HG02870 (cell line): ENCODE results near the gene KRT27.
"Not testable (repeated sequence)": the region's sequence is repeated elsewhere in the genome, so short reads cannot be mapped to it uniquely, and the experiment has no call there.

Source experiments
- ATAC-seq: cut with Tn5 transposase; IDR thresholded peaks from one replicate; pipeline ENCODE4 v1.9.1; 2021; ENCODE audit warnings: mild to moderate bottlenecking, moderate library complexity; ENCODE audit not compliant: unreplicated experiment

Gene KRT27

GRCh38 chr17:40760105-40761016, 22.0 kb downstream of the KRT27 start:
- ATAC-seq = no peak

DNA sequence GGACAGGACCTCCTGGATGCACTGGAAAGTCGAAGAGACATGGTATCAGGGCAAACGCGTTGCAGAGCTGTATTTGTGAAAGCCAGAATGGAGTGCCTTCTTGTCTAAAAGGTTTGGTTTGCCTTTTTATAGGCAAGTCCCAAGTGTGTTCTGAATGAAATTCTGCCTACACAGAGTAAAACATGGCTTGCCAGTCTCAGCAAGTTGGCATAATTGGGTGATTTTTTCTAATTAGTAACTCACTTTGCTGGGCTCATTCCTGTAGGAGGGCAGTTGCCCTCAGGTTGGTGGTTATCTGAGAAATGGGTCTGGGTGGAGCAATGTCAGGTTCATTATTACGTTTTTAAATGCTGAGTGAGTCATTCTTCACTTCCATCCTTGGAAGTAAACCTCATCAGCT, 27.1 kb downstream of the KRT27 start, which contains the start of gene KRT25:
KRT25 (minus strand) TSS at position 101 of the 400 bp plus-strand sequence; CDS start at position 41, 60 bp downstream.
- no peak for ATAC-seq

DNA sequence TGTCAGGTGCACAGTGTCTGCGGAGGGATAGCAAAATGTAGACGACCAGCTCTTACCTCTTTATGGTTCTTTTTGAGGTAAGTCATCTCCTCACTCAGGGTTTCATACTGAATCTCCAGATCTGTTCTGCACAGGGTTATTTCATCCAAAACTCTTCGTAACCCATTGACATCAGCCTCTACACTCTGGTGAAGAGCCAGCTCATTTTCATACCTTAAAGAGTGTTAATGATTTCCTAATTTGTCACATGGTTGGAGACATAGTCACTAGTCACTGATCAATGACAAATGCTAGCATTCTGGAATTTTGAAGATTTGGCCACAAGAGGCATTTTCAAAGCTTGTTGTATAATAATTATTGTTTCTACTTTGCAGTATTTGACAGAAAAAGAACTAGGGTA, 28.5 kb downstream of the KRT27 start:
- ATAC-seq = no peak

GRCh38 chr17:40751065-40751464, 31.3 kb downstream of the KRT27 start:
- ATAC-seq = no peak

DNA sequence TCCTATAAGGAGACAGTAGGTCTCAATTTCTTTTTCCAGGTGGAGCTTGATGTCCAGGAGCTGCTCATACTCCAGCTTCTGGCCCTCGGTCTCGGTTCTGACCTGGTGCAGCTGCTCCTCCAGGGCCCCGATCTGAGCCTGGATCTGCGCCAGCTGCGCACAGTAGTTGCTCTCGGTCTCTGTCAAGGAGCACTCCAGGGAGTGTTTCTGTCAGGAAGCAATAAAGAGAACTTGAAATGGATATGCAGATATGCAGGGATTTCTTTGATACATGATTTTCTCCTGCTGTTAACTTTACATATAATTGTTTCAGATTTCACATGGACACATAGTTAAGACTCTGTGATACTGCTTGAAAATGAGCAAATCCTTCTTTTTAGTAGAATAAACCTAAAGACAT, 32.0 kb downstream of the KRT27 start:
- ATAC-seq = no peak

- ATAC-seq = not testable (repeated sequence)
These were observed 33.7 kb downstream of the KRT27 start for GRCh38 chr17:40748666-40749065.

- ATAC-seq = no peak
These were observed 43.8 kb downstream of the KRT27 start for GRCh38 chr17:40738553-40738952.

GRCh38 chr17:40735016-40735415, 47.3 kb downstream of the KRT27 start:
- ATAC-seq = no peak

- no peak for ATAC-seq
These were observed 48.3 kb downstream of the KRT27 start for GRCh38 chr17:40734018-40734417.

GRCh38 chr17:40730970-40731369, 51.4 kb downstream of the KRT27 start:
- ATAC-seq = no peak

DNA sequence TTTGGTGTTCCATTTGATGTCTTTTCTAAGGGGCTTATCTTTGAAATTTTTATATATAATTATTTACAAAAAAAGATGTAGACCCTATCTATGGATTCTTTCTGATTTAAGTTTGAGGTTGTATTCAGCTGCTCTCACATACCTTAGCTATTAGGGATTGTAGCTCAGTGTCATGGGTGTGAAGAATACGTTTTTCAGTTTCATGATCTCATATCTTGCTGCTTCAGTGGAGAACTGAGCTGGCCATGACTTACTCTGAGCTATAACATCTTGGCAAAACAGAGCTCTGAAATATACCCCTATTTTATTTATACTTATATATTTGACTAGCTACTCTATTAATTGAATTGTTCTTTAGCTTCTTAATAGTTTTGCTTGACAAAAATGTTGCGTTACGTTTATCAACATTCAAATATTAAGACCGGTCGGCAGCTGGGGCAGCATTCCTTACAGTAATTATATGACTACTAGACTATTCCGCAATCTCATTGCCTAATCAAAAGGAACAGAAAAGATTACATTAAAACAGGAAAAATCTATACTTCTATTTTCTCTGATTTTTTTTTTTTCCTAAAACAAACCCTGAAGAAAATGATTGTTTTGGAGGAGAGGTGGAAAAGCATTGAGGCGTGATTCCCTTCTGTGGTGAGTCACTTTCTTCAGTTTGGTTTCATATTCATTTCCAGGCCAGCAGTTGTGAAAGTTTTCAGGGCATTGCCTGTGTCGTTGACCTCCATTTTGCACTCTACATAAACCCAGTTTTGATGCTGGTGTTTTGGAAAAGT, 54.7 kb downstream of the KRT27 start:
- ATAC-seq = no peak

DNA sequence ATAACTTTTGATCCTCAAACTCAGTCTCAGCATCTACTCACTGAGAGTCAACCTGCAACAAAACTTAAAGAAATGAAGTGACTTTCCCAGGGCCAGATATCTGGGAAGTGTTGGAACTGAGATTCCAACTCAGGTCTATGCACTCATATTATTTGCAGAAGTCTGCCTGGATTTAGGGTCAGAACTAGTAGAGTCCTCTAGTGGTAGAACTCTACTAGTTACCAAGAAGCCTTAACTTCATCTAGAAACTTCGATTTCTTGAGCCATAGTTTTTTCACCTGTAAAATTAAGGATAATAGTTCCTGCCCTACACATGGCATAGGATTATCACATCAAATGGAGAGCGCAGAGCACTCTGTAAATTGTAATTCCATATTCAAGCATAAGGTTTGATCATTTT, 55.4 kb downstream of the KRT27 start:
- ATAC-seq = no peak
